SJCRH30 (cell line): ENCODE results near the gene JADE2. TPM values are rescaled to one million over a fixed set of nuclear protein-coding genes. Genes with fewer than 3 reads are reported as not detected.
"Not testable (repeated sequence)": the region's sequence is repeated elsewhere in the genome, so short reads cannot be mapped to it uniquely, and the experiment has no call there.

Source experiments
- DNase-seq, 2 experiments: peaks; one replicate each; pipeline ENCODE4 v3.0.0-alpha.2; 2015 to 2020
- H3K27ac ChIP-seq: fragments of 250-450 bp; sonication (Bioruptor Pico); 2 replicates; pipeline ENCODE4 v1.5.1; 2020; ENCODE audit warnings: mild to moderate bottlenecking, moderate library complexity
- H3K27me3 ChIP-seq: fragments of 250-450 bp; sonication (Bioruptor Pico); 2 replicates; pipeline ENCODE4 v1.5.1; 2020; ENCODE audit warnings: mild to moderate bottlenecking, moderate library complexity
- H3K36me3 ChIP-seq: fragments of 250-450 bp; sonication (Bioruptor Pico); 2 replicates; pipeline ENCODE4 v1.5.1; 2020; ENCODE audit warnings: mild to moderate bottlenecking, moderate library complexity
- H3K4me1 ChIP-seq: fragments of 250-450 bp; sonication (Bioruptor Pico); 2 replicates; pipeline ENCODE4 v1.5.1; 2020; ENCODE audit warnings: mild to moderate bottlenecking, moderate library complexity
- H3K4me3 ChIP-seq: fragments of 250-450 bp; sonication (Bioruptor Pico); 2 replicates; pipeline ENCODE4 v1.5.1; 2020; ENCODE audit warnings: mild to moderate bottlenecking, moderate library complexity
- H3K9me3 ChIP-seq: fragments of 250-450 bp; sonication (Bioruptor Pico); replicated peaks from 2 replicates; pipeline ENCODE4 v1.5.1; 2020; ENCODE audit warnings: mild to moderate bottlenecking, moderate library complexity
- total RNA-seq: library from RNA; depleted of rRNA; stranded (reverse); fragments of >200 nt; shearing (Covaris generic); gene quantifications from 2 replicates; pipeline ENCODE4 v1.2.3, GENCODE V29; 2014

The JADE2 gene
- total RNA-seq, 1 experiment from 2014 or later: 1.6 TPM

- Histone ChIP-seq H3K36me3 (no peaks in the 10 kb centered on the region), H3K4me1 (no peaks in the 10 kb centered on the region), H3K9me3 (no peaks in the 10 kb centered on the region), H3K27ac (no peak overlapping the region), H3K4me3 (no peak overlapping the region), H3K27me3 (no peaks in the 10 kb centered on the region)
- no peak for DNase-seq
These were observed 22.7 kb downstream of the JADE2 start for GRCh38 chr5:134547999-134548658.

DNA sequence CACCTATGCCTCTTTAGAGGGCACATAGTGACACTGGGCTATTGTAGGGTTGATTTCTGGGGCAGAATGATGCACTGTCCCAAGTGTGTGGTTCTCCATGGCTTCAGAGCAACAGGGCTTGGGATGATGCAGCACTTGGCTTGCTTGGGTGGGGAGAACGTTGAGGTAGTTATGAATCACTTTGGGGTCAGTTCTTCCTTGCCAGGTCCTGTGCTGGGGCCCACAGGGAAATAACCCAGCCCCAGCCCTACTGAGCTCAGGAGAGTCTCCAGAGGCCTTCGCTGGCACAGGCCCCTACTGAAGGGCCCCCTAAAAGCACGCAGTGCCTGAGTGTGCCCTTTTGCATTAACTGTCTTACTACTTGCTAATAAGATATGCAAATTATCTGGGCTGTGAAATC lies 24.2 kb downstream of the JADE2 start:
- no peaks in the 10 kb centered on the region for H3K36me3 ChIP-seq
- H3K4me3 ChIP-seq: no peak overlapping the region
- H3K9me3 ChIP-seq: no peaks in the 10 kb centered on the region
- DNase-seq: no peak
- H3K27me3 ChIP-seq: no peaks in the 10 kb centered on the region
- H3K27ac ChIP-seq: no peak overlapping the region
- no peaks in the 10 kb centered on the region for H3K4me1 ChIP-seq

- DNase-seq: no peak
- H3K4me3 ChIP-seq: no peak overlapping the region
- no peaks in the 10 kb centered on the region for H3K4me1 ChIP-seq
- H3K9me3 ChIP-seq: no peaks in the 10 kb centered on the region
- H3K27me3 ChIP-seq: no peaks in the 10 kb centered on the region
- no peaks in the 10 kb centered on the region for H3K36me3 ChIP-seq
- H3K27ac ChIP-seq: no peak overlapping the region
These were observed 25.1 kb downstream of the JADE2 start for GRCh38 chr5:134550271-134551214.

DNA sequence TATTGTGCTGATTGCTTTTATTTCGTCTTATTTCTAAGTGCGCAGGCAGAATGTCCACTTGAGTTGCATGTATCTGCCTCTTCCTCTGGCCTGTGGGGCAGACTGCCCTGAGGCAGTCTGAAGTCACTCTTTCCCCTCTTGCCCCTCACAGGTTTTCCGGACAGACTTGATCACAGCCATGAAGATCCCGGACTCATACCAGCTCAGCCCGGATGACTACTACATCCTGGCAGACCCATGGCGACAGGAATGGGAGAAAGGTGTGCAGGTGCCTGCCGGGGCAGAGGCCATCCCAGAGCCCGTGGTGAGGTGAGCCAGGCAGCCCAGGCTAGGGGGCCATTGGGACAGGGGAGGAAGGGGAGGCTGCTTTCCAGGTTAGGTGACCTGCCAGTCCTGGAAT lies 26.4 kb downstream of the JADE2 start:
- Histone ChIP-seq H3K4me3 (no peak overlapping the region), H3K4me1 (no peaks in the 10 kb centered on the region), H3K27ac (no peak overlapping the region), H3K36me3 (no peaks in the 10 kb centered on the region), H3K27me3 (no peaks in the 10 kb centered on the region), H3K9me3 (no peaks in the 10 kb centered on the region)
- no peak for DNase-seq

DNA sequence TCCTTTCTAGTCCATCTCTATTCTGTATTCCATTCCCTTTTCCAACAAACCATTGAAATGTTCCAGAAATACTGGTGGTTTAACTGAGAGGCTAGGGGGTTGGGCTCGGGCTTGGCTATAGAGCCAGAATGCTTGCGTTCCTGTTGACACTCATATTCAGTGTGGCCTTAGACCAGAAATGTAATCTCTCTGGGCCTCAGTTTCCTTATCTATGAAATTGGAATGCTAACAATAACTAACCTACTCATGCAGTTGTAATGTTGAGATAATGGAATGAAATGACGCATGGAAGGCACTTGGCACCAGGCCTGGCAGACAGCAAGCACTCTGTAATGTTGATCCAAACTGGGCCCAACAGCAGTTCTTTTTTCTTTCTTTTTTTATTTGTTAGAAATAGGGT lies 26.8 kb downstream of the JADE2 start:
- DNase-seq: no peak
- no peaks in the 10 kb centered on the region for H3K27me3 ChIP-seq
- no peak overlapping the region for H3K4me3 ChIP-seq
- H3K36me3 ChIP-seq: no peaks in the 10 kb centered on the region
- H3K27ac ChIP-seq: no peak overlapping the region
- H3K9me3 ChIP-seq: no peaks in the 10 kb centered on the region
- no peaks in the 10 kb centered on the region for H3K4me1 ChIP-seq

DNA sequence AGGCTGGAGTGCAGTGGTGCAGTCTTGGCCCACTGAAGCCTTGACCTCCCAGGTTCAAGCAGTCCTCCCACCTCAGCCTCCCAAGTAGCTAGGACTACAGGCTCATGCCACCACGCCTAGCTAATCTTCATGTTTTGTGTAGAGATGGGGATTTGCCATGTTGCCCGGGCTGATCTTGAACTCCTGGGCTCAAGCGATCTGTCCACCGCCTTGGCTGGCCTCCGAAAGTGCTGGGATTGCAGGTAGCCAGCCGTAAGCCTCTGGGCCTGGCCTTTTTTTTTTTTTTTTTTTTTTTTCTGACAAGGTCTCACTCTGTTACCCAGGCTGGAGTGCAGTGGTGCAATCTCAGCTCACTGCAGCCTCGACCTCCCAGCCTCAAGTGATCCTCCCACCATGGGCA lies 27.2 kb downstream of the JADE2 start:
- not testable (repeated sequence) for H3K36me3 ChIP-seq, H3K9me3 ChIP-seq, H3K27me3 ChIP-seq, H3K4me1 ChIP-seq, DNase-seq, H3K4me3 ChIP-seq, H3K27ac ChIP-seq

DNA sequence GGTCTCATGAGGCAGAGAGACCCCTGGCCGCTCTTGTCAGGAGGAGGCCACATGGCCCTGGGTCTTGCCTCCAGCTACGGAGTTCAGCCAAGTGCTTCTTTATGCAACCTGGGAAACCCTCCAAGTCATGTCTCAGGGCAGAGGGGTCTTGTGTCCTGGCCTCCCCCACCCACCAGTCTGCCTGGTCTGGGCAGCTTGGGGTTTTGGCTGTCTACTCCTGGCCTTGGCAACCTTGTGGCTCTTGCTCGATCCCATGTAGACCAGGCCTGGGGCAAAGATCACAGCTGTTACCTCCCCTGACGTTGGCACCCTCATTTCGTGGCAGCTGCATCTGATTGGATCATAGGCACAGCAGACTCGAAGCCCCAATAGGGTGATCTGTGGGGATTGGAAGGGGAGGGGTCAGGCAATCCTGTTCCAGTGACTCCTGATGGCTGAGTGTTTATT lies 28.4 kb downstream of the JADE2 start:
- peak in 1 of 2 experiments; percentile 26 for DNase-seq
- no peaks in the 10 kb centered on the region for H3K27me3 ChIP-seq
- no peak overlapping the region for H3K4me3 ChIP-seq
- no peaks in the 10 kb centered on the region for H3K4me1 ChIP-seq
- no peaks in the 10 kb centered on the region for H3K36me3 ChIP-seq
- H3K9me3 ChIP-seq: no peaks in the 10 kb centered on the region
- H3K27ac ChIP-seq: no peak overlapping the region

DNA sequence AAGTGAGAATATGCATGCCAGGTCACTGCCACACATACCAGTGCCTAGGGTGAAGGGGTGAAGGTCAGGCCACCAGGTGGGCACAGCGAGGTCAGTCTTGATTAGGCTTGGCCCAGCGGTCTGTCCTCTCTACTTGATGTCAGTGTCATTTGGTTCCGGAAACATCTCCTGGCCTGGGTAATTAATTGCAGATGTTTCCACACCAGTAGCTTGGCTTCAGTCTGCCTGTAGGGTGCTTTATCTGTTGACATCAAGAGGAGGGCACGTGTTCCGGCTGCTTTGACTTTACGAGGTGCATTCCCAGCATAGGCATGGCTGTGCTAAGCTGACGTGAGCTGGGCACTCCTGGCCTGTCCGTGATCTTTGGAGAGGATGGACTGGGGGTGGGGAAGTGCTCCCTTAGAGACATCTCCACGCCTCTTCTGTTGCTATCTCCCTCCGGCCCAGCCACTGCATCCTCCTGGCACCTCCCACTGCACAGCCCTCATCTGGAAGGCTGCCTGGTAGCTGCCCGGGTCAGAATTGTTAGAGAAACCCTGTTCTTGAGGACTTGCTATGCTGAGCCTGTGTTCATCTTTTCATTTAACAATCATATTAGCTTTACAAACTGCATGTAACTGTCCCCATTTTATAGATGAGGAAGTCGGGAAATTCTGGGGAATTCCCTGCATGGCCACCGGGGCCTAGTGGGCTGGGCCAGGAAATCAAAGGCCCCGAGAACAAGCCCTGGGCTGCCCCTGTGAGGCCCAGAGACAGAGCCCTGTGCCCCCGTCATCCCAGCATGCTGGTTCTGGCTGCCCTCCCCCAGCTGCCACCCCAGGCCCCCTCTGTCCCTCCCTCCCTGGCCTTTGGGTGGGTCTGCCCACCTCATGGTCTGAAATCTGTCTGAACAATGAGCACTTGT lies 29.1 kb downstream of the JADE2 start:
- DNase-seq: no peak
- Histone ChIP-seq H3K4me3 (no peak overlapping the region), H3K9me3 (no peaks in the 10 kb centered on the region), H3K27ac (no peak overlapping the region), H3K4me1 (no peaks in the 10 kb centered on the region), H3K27me3 (no peaks in the 10 kb centered on the region), H3K36me3 (no peaks in the 10 kb centered on the region)

DNA sequence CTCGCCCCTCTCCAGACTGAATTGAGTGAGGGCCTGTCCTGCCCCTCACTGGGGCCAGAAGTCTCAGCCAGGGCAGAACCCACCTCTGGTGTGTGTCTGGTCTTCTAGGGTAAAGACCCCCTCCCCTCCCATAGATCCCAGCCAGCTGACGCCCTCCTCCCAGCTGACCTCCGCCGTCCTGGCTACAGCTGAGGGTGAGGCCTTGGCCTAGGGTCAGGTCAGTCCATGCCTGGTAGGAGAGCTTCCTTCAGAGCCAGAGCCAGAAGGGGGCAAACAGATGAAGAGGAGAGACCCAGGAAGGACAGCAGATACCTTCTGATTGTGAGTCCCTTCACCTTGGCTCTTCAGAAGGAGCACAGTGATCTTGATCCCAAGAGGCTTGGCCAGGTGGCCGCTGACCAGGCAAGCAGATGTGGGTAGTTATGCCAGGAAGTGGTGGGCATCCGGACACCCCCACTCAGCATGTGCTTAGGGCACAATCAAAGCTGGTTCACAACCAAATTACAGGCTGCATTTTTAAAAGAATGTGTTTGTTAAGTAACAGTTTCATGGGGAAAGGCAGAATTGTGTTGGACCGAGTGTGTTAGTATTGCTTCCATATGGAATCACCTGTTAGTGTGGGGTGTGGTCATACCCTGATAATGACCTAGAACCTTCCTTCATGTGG lies 29.9 kb downstream of the JADE2 start:
- Histone ChIP-seq H3K4me1 (no peaks in the 10 kb centered on the region), H3K9me3 (no peaks in the 10 kb centered on the region), H3K27ac (no peak overlapping the region), H3K4me3 (no peak overlapping the region), H3K27me3 (no peaks in the 10 kb centered on the region), H3K36me3 (no peaks in the 10 kb centered on the region)
- no peak for DNase-seq

DNA sequence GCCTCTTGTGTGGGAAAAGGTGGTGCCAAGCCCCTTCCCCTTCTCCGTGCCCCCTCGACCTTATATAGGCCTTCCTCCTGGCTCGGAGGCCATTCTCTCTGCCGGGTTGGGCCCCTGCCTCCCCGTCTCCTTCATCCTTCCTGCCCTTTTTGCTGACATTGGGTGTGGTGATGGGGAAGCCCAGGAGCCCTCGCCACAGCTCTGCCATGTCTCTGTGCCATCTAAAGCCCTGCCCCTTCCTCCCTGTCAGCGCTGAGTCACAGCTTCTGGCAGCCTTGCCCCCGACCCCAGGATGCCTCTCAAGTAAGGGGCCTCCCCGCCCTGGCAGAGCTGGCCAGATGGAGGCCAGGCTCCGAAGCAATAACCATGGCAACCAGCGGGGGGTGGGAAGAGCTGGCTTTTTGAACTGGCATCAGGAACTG lies 30.4 kb downstream of the JADE2 start:
- H3K27ac ChIP-seq: no peak overlapping the region
- H3K9me3 ChIP-seq: no peaks in the 10 kb centered on the region
- no peaks in the 10 kb centered on the region for H3K4me1 ChIP-seq
- H3K27me3 ChIP-seq: no peaks in the 10 kb centered on the region
- no peak overlapping the region for H3K4me3 ChIP-seq
- peak; percentile 34 to 43 for DNase-seq
- no peaks in the 10 kb centered on the region for H3K36me3 ChIP-seq

DNA sequence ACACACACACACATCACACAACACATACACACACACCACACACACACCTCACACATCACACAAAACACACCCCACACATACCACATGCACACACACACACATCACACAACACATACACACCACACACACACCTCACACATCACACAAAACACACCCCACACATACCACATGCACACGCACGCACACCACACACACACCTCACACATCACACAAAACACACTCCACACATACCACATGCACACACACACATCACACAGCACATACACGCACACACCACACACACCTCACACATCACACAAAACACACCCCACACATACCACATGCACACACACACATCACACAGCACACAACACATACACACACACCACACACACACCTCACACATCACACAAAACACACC lies 31.1 kb downstream of the JADE2 start:
- H3K9me3 ChIP-seq, H3K4me3 ChIP-seq, DNase-seq, H3K27ac ChIP-seq, H3K36me3 ChIP-seq, H3K27me3 ChIP-seq, H3K4me1 ChIP-seq: not testable (repeated sequence)

DNA sequence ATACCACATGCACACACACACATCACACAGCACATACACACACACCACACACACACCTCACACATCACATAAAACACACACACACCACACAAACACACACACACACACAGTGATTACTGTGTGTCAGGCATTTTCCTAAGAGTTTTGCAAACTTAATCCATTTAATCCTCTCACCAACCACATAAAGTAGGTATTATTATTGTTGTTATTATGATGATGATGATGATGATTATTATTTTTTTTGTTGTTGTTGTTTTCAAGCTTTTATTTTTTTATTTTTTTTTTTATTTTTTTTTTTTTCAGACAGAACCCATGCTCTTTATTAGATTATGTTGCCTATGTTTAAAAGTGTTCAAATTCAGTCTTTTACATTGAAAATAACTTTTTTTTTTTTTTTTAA lies 31.5 kb downstream of the JADE2 start:
- Histone ChIP-seq H3K27ac (no peak overlapping the region), H3K36me3 (no peaks in the 10 kb centered on the region), H3K27me3 (no peaks in the 10 kb centered on the region), H3K4me3 (no peak overlapping the region), H3K4me1 (no peaks in the 10 kb centered on the region), H3K9me3 (no peaks in the 10 kb centered on the region)
- no peak for DNase-seq

GRCh38 chr5:134559672-134560071 lies 34.2 kb downstream of the JADE2 start:
- no peaks in the 10 kb centered on the region for H3K27me3 ChIP-seq
- no peaks in the 10 kb centered on the region for H3K9me3 ChIP-seq
- H3K4me1 ChIP-seq: no peaks in the 10 kb centered on the region
- H3K27ac ChIP-seq: no peak overlapping the region
- no peaks in the 10 kb centered on the region for H3K36me3 ChIP-seq
- DNase-seq: no peak
- H3K4me3 ChIP-seq: no peak overlapping the region

DNA sequence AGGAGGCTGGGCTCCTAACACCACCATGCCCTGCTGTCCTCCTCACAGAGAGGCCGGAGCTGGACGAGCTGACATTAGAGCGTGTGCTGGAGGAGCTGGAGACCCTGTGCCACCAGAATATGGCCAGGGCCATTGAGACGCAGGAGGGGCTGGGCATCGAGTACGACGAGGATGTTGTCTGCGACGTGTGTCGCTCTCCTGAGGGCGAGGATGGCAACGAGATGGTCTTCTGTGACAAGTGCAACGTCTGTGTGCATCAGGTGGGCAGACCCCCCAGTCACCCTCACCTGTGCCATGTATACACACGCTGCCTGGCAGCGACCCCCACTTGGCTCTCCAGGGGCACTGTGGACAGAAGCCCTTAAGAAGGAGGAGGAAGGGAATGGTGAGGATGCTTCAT lies 35.2 kb downstream of the JADE2 start:
- Histone ChIP-seq H3K9me3 (no peaks in the 10 kb centered on the region), H3K4me1 (no peaks in the 10 kb centered on the region), H3K27me3 (no peaks in the 10 kb centered on the region), H3K36me3 (no peaks in the 10 kb centered on the region), H3K4me3 (no peak overlapping the region), H3K27ac (no peak overlapping the region)
- no peak for DNase-seq
